Measurements from ENCODE around the gene TBC1D14.

TBC1D14 gene

DNA sequence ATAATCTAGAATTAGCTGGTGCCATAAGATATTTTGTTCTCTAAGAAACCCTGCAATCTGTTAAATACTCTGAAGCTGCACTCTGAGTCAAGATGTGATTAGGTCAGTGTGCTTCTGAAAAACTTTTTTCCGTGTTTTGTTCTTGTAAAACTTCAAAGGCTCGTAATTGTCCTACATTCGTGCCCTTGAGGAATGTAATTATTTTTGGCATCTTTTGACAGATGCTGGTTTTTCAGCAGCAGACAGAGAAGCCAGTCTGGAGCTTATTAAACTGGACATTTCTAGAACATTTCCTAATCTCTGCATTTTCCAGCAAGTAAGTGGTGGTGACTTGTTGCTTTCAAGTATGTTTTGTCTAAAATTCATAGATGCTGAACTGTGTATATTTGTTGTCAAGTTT, 96.8 kb downstream of the TBC1D14 start:
- H3K9me3 ChIP-seq (ENCODE audit: insufficient read depth, low read length) = no peaks in the 10 kb centered on the region
- no peaks in the 10 kb centered on the region for H3K4me1 ChIP-seq (ENCODE audit: low read length)
- H3K79me2 ChIP-seq (ENCODE audit: low read length) = no peaks in the 10 kb centered on the region
- H3K4me3 ChIP-seq (ENCODE audit: low read length) = no peak overlapping the region
- H3K27me3 ChIP-seq (ENCODE audit: low read depth, low read length) = no peaks in the 10 kb centered on the region
- TF ChIP-seq, protein P1, sequence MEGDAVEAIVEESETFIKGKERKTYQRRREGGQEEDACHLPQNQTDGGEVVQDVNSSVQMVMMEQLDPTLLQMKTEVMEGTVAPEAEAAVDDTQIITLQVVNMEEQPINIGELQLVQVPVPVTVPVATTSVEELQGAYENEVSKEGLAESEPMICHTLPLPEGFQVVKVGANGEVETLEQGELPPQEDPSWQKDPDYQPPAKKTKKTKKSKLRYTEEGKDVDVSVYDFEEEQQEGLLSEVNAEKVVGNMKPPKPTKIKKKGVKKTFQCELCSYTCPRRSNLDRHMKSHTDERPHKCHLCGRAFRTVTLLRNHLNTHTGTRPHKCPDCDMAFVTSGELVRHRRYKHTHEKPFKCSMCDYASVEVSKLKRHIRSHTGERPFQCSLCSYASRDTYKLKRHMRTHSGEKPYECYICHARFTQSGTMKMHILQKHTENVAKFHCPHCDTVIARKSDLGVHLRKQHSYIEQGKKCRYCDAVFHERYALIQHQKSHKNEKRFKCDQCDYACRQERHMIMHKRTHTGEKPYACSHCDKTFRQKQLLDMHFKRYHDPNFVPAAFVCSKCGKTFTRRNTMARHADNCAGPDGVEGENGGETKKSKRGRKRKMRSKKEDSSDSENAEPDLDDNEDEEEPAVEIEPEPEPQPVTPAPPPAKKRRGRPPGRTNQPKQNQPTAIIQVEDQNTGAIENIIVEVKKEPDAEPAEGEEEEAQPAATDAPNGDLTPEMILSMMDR (IDR thresholded peaks at IDR 0.05; ENCODE audit: low read depth, low read length) = no peak
- no peak for TF ChIP-seq EZH2phosphoT487 (IDR thresholded peaks at IDR 0.05; ENCODE audit: low read depth)
- no peak overlapping the region for H3K4me2 ChIP-seq (ENCODE audit: low read length)
- H3K9ac ChIP-seq (ENCODE audit: low read length) = no peak overlapping the region
- H3K36me3 ChIP-seq (replicated peaks; ENCODE audit: low read depth, low read length) = peaks cover 46% of the 10 kb centered on the region
- H2AFZ ChIP-seq (ENCODE audit: low read depth, low read length) = no peak overlapping the region
- H3K27ac ChIP-seq (ENCODE audit: low read length) = no peak overlapping the region
- no peaks in the 10 kb centered on the region for H4K20me1 ChIP-seq (ENCODE audit: insufficient read depth, low read length)

DNA sequence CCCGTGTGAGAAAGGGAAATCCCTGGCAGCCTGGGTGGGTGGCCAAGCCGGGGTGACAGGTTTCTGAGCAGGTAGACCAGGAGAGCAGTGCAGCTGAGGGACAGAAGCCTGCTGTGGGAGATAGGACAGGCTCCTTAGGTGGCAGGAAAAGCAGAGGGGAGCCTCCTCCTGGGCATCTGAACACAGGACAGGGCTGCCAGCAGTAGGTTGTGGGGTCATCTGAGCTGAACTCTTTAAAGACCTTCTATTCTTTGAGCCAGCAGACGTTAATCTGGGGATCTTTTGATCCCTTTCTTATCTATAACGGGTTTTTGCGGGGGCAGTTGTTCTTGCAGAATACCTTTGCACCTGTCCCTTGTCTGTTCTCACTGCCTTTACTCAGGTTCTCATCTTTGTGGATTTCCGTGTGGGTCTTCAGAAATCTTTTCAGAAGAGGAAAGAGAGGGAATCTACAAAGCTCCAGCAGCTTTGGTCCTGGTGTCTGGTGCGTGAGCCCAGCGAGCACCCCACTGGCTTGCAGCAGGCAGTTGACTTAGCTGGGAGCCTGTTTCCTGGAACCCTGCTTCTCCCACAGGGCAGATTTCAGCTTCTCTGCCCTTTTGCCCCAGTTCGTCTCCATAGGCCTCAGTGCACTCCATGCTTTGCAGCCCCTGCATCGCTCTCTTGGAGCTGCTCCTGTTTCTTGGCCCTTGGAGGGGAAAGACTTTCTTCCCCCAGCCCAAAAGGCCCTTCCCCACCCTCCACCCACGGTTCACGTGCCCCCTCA, 97.7 kb downstream of the TBC1D14 start:
- no peak overlapping the region for H3K27ac ChIP-seq (ENCODE audit: low read length)
- H3K9ac ChIP-seq (ENCODE audit: low read length) = no peak overlapping the region
- TF ChIP-seq, protein P1 (IDR thresholded peaks at IDR 0.05; ENCODE audit: low read depth, low read length) = no peak
- TF ChIP-seq EZH2phosphoT487 (IDR thresholded peaks at IDR 0.05; ENCODE audit: low read depth) = no peak
- no peaks in the 10 kb centered on the region for H4K20me1 ChIP-seq (ENCODE audit: insufficient read depth, low read length)
- H3K4me3 ChIP-seq (ENCODE audit: low read length) = no peak overlapping the region
- H3K4me1 ChIP-seq (ENCODE audit: low read length) = no peaks in the 10 kb centered on the region
- no peaks in the 10 kb centered on the region for H3K9me3 ChIP-seq (ENCODE audit: insufficient read depth, low read length)
- no peak overlapping the region for H3K4me2 ChIP-seq (ENCODE audit: low read length)
- no peaks in the 10 kb centered on the region for H3K79me2 ChIP-seq (ENCODE audit: low read length)
- no peaks in the 10 kb centered on the region for H3K27me3 ChIP-seq (ENCODE audit: low read depth, low read length)
- H2AFZ ChIP-seq (ENCODE audit: low read depth, low read length) = no peak overlapping the region
- peaks cover 38% of the 10 kb centered on the region for H3K36me3 ChIP-seq (replicated peaks; ENCODE audit: low read depth, low read length)

DNA sequence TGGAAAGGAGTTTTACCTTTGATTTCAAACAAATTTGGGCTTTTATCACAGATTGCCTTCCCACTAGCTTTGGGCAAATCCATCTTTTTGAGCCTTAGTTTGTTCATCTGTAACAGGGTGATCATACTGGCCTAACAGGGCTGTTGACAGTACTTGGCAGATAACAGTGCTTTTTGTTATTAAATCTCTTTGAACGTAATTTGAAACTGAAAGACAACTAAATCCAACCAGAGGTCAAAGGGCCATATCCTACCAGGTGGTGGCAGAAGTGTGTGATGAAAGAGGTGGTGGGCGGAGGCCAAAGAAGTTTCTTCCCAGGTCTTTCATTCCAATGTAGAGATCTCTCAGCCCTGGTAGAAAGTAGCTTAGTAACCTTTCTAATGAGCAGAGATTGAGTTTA, 98.3 kb downstream of the TBC1D14 start:
- no peaks in the 10 kb centered on the region for H3K79me2 ChIP-seq (ENCODE audit: low read length)
- H3K9ac ChIP-seq (ENCODE audit: low read length) = no peak overlapping the region
- H4K20me1 ChIP-seq (ENCODE audit: insufficient read depth, low read length) = no peaks in the 10 kb centered on the region
- no peaks in the 10 kb centered on the region for H3K9me3 ChIP-seq (ENCODE audit: insufficient read depth, low read length)
- H3K27me3 ChIP-seq (ENCODE audit: low read depth, low read length) = no peaks in the 10 kb centered on the region
- H3K4me1 ChIP-seq (ENCODE audit: low read length) = no peaks in the 10 kb centered on the region
- H3K4me3 ChIP-seq (ENCODE audit: low read length) = no peak overlapping the region
- TF ChIP-seq, protein P1 (IDR thresholded peaks at IDR 0.05; ENCODE audit: low read depth, low read length) = no peak
- no peak for TF ChIP-seq EZH2phosphoT487 (IDR thresholded peaks at IDR 0.05; ENCODE audit: low read depth)
- no peak overlapping the region for H3K27ac ChIP-seq (ENCODE audit: low read length)
- H3K36me3 ChIP-seq (replicated peaks; ENCODE audit: low read depth, low read length) = peaks cover 35% of the 10 kb centered on the region
- no peak overlapping the region for H3K4me2 ChIP-seq (ENCODE audit: low read length)
- H2AFZ ChIP-seq (ENCODE audit: low read depth, low read length) = no peak overlapping the region

DNA sequence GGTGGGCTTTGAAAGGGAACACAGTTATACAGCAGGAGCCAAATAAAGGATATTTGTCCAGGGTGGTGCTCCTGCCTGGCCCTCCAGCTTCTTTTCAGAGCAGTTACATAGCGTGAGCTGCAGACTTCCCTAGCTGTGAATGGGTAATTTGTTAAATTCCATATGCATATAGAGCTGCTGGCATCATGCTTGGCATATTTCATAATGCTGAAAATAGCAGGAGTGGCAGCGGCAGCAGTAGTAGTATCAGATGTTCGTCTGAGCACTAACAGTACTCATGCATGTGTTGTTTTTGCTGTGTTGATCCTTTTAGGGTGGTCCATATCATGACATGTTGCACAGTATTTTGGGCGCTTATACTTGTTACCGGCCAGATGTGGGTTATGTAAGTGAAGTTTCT, 99.9 kb downstream of the TBC1D14 start:
- TF ChIP-seq EZH2phosphoT487 (IDR thresholded peaks at IDR 0.05; ENCODE audit: low read depth) = no peak
- TF ChIP-seq, protein P1 (IDR thresholded peaks at IDR 0.05; ENCODE audit: low read depth, low read length) = no peak
- Histone ChIP-seq H3K4me3 (ENCODE audit: low read length) (no peak overlapping the region), H3K79me2 (ENCODE audit: low read length) (no peaks in the 10 kb centered on the region), H3K4me2 (ENCODE audit: low read length) (no peak overlapping the region), H3K27ac (ENCODE audit: low read length) (no peak overlapping the region), H3K27me3 (ENCODE audit: low read depth, low read length) (no peaks in the 10 kb centered on the region), H4K20me1 (ENCODE audit: insufficient read depth, low read length) (no peaks in the 10 kb centered on the region), H3K4me1 (ENCODE audit: low read length) (peaks cover 14% of the 10 kb centered on the region), H3K36me3 (replicated peaks; ENCODE audit: low read depth, low read length) (peaks cover 38% of the 10 kb centered on the region), H2AFZ (ENCODE audit: low read depth, low read length) (no peak overlapping the region), H3K9ac (ENCODE audit: low read length) (no peak overlapping the region), H3K9me3 (ENCODE audit: insufficient read depth, low read length) (no peaks in the 10 kb centered on the region)
